Gastrocnemius medialis (tissue), 4 donors: Measurements from ENCODE around the gene RPL13. TPM values are rescaled to one million over a fixed set of nuclear protein-coding genes. Genes with fewer than 3 reads are reported as not detected.

Experiments
- ATAC-seq, 2 donors: fragments of 150-250 bp; one replicate each; pipeline ENCODE4 v1.9.1; 2016
- DNase-seq, 2 donors: peaks; one replicate each; pipeline ENCODE4 v3.0.0-alpha.2; 2019
- H3K27ac ChIP-seq, 4 donors: fragments of 200-600 bp; sonication (generic); 1 replicate in 1 of 4; 2 replicates in 3 of 4; pipeline ENCODE4 v1.5.1; 2016 to 2018; ENCODE audit warnings: mild to moderate bottlenecking in 2 of 4, moderate library complexity in 1 of 4
- H3K27me3 ChIP-seq, 3 donors: fragments of 200-600 bp; sonication (generic) in 2 of 3; 1 replicate in 1 of 3; 2 replicates in 2 of 3; pipeline versions ENCODE4 v1.5.1 to v1.6.0; 2016 to 2019; ENCODE audit warnings: mild to moderate bottlenecking in 1 of 3, moderate library complexity in 1 of 3
- H3K36me3 ChIP-seq, 2 donors: fragments of 200-600 bp; sonication (generic) in 1 of 2; one replicate each; pipeline ENCODE4 v1.5.1; 2017 to 2018
- H3K4me1 ChIP-seq, 2 donors: fragments of 200-600 bp; sonication (generic) in 1 of 2; one replicate each; pipeline ENCODE4 v1.5.1; 2016 to 2017; ENCODE audit warnings: mild to moderate bottlenecking in 2 of 2
- H3K4me3 ChIP-seq, 4 donors: fragments of 200-600 bp; sonication (generic) in 3 of 4; 1 replicate in 1 of 4; 2 replicates in 3 of 4; pipeline ENCODE4 v1.5.1; 2016 to 2019; ENCODE audit warnings: mild to moderate bottlenecking in 2 of 4
- H3K9me3 ChIP-seq, 3 donors: fragments of 200-600 bp; sonication (generic) in 2 of 3; 1 replicate in 1 of 3; 2 replicates in 2 of 3; pipeline ENCODE4 v1.5.1; 2016 to 2019
- POLR2A ChIP-seq, 2 donors: fragments of 450-650 bp; IDR thresholded peaks; one replicate each; pipeline ENCODE4 v1.6.1; 2017; ENCODE audit warnings: antibody characterized with exemption in 2 of 2, mild to moderate bottlenecking in 2 of 2, moderate library complexity in 2 of 2
- in situ Hi-C, 4 donors: fragments of 200-750 bp; cut with MboI; loops; one replicate each; pipeline versions ENCODE4 v1.15.0 to v1.8.0; 2017; ENCODE audit warnings: low sequenced_read_pairs in 4 of 4
- intact Hi-C: fragments of 100-400 bp; cut with DNase I; formaldehyde crosslinking; loops from one replicate; pipeline ENCODE4 v1.15.1; 2023; ENCODE audit warnings: low total_unique reads
- total RNA-seq, 4 donors: library from RNA; depleted of rRNA; stranded (reverse); fragments of >200 nt; gene quantifications; one replicate each; pipeline versions ENCODE4 v1.1.0 to v1.2.3, GENCODE V29; 2016
- TF ChIP-seq, protein P1 (sequence below), 5 experiments: fragments of 450-650 bp in 3 of 5; fragments of 200-600 bp in 2 of 5; sonication (generic) in 2 of 5; IDR thresholded peaks in 4 of 5; conservative IDR thresholded peaks in 1 of 5; 1 replicate in 4 of 5; 2 replicates in 1 of 5; pipeline ENCODE4 v1.5.1; 2016 to 2019; ENCODE audit warnings: antibody characterized with exemption in 5 of 5, mild to moderate bottlenecking in 3 of 5, moderate library complexity in 3 of 5

The RPL13 gene
- total RNA-seq, 4 donors from 2014 or later: 4,295 to 5,889 (median 4,806) TPM

DNA sequence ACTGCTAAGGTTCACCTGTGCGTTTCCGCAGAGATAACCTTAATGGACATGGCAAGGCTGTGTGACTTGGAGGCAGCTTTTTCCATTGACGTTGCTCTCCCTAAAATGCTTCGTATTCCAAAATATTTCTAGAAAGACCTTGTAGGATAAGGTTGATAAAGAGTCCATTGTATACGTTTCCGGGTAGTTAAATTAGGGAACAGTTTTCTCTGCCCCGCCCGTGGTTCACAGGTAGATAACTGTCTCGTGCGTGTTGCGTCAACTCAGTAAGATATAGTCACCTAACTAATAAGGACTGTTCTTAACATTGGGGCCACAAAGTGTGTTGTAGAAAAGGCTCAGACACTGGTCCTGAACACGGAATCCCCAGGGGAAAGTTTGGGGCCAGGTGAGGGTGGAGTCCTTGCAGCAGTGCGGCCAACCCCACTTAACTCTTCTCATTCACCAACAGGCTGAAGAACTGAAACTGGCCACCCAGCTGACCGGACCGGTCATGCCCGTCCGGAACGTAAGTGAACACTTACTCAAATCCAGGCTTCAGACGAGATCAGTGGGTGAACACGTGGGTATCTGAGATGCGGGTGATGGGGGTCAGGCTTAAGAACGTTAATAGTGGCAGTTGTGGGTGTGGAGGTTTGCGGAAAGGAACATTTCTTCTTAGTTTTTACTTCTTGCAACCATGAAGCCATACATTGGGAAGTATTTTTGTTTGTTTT lies 1.6 kb downstream of the RPL13 start:
- H3K4me1 ChIP-seq: peaks cover 44 to 45% of the 10 kb centered on the region in 2 donors

DNA sequence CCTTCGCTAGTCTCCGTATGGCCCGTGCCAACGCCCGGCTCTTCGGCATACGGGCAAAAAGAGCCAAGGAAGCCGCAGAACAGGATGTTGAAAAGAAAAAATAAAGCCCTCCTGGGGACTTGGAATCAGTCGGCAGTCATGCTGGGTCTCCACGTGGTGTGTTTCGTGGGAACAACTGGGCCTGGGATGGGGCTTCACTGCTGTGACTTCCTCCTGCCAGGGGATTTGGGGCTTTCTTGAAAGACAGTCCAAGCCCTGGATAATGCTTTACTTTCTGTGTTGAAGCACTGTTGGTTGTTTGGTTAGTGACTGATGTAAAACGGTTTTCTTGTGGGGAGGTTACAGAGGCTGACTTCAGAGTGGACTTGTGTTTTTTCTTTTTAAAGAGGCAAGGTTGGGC lies 2.5 kb downstream of the RPL13 start:
- Histone ChIP-seq H3K4me3 (no peak overlapping the region), H3K4me1 (peaks cover 43 to 44% of the 10 kb centered on the region in 2 donors), H3K27me3 (no peaks in the 10 kb centered on the region), H3K9me3 (no peaks in the 10 kb centered on the region), H3K36me3 (peaks cover 0 to 37% of the 10 kb centered on the region in 2 donors), H3K27ac (peak overlapping the region; percentile 0 to 98 (median 93))
- DNase-seq (no peak), ATAC-seq (no peak)
- intact Hi-C loops: loop anchor here (5.0 kb wide), 1 partner anchor 71 kb away; the partner anchor contains the start of gene ANKRD11
- no peak for TF ChIP-seq POLR2A (IDR thresholded peaks at IDR 0.05)
- TF ChIP-seq, protein P1, sequence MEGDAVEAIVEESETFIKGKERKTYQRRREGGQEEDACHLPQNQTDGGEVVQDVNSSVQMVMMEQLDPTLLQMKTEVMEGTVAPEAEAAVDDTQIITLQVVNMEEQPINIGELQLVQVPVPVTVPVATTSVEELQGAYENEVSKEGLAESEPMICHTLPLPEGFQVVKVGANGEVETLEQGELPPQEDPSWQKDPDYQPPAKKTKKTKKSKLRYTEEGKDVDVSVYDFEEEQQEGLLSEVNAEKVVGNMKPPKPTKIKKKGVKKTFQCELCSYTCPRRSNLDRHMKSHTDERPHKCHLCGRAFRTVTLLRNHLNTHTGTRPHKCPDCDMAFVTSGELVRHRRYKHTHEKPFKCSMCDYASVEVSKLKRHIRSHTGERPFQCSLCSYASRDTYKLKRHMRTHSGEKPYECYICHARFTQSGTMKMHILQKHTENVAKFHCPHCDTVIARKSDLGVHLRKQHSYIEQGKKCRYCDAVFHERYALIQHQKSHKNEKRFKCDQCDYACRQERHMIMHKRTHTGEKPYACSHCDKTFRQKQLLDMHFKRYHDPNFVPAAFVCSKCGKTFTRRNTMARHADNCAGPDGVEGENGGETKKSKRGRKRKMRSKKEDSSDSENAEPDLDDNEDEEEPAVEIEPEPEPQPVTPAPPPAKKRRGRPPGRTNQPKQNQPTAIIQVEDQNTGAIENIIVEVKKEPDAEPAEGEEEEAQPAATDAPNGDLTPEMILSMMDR (IDR thresholded peaks at IDR 0.05 in 4 of 5, conservative IDR thresholded peaks at IDR 0.05 in 1 of 5): no peak
- in situ Hi-C loops: no loop called here

More for the DNA sequence above, 1.6 kb downstream of the RPL13 start:
- in situ Hi-C loops (no loop called here), intact Hi-C loops (loop anchor here (5.0 kb wide), 1 partner anchor 70 kb away; the partner anchor contains the start of gene ANKRD11)
- no peaks in the 10 kb centered on the region for H3K9me3 ChIP-seq
- peak overlapping the region; percentile 60 to 99 (median 78) for H3K4me3 ChIP-seq
- TF ChIP-seq, protein P1 (IDR thresholded peaks at IDR 0.05 in 4 of 5, conservative IDR thresholded peaks at IDR 0.05 in 1 of 5): no peak
- TF ChIP-seq POLR2A (IDR thresholded peaks at IDR 0.05): no peak
- peaks cover 0 to 37% of the 10 kb centered on the region in 2 donors for H3K36me3 ChIP-seq
- no peak for DNase-seq
- peak overlapping the region; percentile 91 to 99 (median 96) for H3K27ac ChIP-seq
- ATAC-seq: no peak
- H3K27me3 ChIP-seq: no peaks in the 10 kb centered on the region

DNA sequence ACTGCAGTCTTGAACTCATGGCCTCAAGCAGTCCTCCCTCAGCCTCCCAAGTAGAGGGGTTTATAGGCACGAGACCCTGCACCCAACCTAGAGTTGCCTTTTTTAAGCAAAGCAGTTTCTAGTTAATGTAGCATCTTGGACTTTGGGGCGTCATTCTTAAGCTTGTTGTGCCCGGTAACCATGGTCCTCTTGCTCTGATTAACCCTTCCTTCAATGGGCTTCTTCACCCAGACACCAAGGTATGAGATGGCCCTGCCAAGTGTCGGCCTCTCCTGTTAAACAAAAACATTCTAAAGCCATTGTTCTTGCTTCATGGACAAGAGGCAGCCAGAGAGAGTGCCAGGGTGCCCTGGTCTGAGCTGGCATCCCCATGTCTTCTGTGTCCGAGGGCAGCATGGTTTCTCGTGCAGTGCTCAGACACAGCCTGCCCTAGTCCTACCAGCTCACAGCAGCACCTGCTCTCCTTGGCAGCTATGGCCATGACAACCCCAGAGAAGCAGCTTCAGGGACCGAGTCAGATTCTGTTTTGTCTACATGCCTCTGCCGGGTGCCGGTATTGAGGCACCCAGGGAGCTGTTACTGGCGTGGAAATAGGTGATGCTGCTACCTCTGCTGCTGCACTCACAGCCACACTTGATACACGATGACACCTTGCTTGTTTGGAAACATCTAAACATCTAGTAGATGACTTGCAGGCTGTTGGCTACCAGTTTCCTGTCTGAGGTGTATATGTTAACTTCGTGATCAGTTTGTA lies 3.3 kb downstream of the RPL13 start:
- peak in 1 of 2 donors; percentile 49 for DNase-seq
- no peaks in the 10 kb centered on the region for H3K9me3 ChIP-seq
- TF ChIP-seq, protein P1 (IDR thresholded peaks at IDR 0.05 in 4 of 5, conservative IDR thresholded peaks at IDR 0.05 in 1 of 5): no peak
- TF ChIP-seq POLR2A (IDR thresholded peaks at IDR 0.05): no peak
- H3K36me3 ChIP-seq: peaks cover 0 to 37% of the 10 kb centered on the region in 2 donors
- intact Hi-C loops (loop anchor here (5.0 kb wide), 1 partner anchor 72 kb away; the partner anchor contains the start of gene ANKRD11), in situ Hi-C loops (no loop called here)
- ATAC-seq: no peak
- no peaks in the 10 kb centered on the region for H3K27me3 ChIP-seq
- peaks cover 43 to 44% of the 10 kb centered on the region in 2 donors for H3K4me1 ChIP-seq
- no peak overlapping the region for H3K4me3 ChIP-seq
- H3K27ac ChIP-seq: peak overlapping the region; percentile 27 to 98 (median 65)

DNA sequence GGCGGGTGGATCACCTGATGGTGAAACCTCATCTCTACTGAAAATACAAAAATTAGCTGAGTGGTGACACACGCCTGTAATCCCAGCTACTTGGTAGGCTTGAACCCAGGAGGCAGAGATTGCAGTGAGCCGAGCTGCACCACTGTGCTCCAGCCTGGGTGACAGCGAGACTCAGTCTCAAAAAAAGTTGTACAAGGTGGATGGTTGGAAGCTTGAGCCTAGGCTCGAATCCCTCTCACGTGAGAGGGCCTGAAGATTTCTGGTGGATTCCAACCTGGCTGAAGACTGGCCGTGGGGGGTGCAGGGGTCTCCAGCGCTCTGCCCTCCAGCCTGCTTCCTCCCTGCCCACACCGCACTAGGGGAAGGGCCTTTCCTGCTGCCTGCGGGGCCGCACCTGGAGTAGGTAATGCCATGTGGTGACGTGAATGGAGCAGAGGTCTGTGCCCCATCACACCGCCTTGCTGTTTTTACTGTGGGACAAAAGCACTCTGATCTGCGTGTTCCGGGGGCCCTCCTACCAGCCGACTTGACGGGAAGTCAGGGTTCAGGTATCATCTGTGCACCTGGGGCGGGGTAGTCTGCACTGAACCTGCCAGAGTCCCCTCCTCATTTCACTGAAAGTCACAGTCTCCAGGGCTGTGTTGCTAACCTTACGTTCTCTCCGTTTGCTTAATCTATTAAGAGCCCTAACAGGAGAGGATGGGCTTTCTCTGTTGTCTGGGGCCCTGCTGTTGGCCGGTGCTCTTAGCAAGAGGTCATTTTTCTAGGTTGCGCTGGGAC lies 4.2 kb downstream of the RPL13 start:
- intact Hi-C loops: loop anchor here (5.0 kb wide), 1 partner anchor 72 kb away; the partner anchor contains the start of gene ANKRD11

More for the DNA sequence above, 4.2 kb downstream of the RPL13 start:
- peaks cover 3 to 7% (median 6%) of the 10 kb centered on the region in 3 donors for H3K27me3 ChIP-seq
- DNase-seq (no peak), ATAC-seq (no peak)
- no peak overlapping the region for H3K4me3 ChIP-seq
- no peaks in the 10 kb centered on the region for H3K9me3 ChIP-seq
- in situ Hi-C loops: no loop called here
- H3K27ac ChIP-seq: peak overlapping the region in 2 of 4 donors; percentile 91 to 98
- H3K4me1 ChIP-seq: peaks cover 36 to 39% of the 10 kb centered on the region in 2 donors
- no peak for TF ChIP-seq POLR2A (IDR thresholded peaks at IDR 0.05)
- TF ChIP-seq, protein P1 (IDR thresholded peaks at IDR 0.05 in 4 of 5, conservative IDR thresholded peaks at IDR 0.05 in 1 of 5): no peak
- peaks cover 0 to 37% of the 10 kb centered on the region in 2 donors for H3K36me3 ChIP-seq
